H1 (cell line): ENCODE results near the gene LTB. TPM values are rescaled to one million over a fixed set of nuclear protein-coding genes. Genes with fewer than 3 reads are reported as not detected.

ENCODE experiments used
- ASH2L ChIP-seq: fragments of 200-600, 300-600 bp; sonication (generic); IDR thresholded peaks from one replicate; pipeline ENCODE4 v1.7.1; 2017; ENCODE audit warnings: low read length
- BCL11A ChIP-seq, 2 experiments: IDR thresholded peaks; one replicate each; pipeline ENCODE4 v1.6.1; 2011; ENCODE audit warnings: low read depth in 2 of 2, low read length in 2 of 2, mild to moderate bottlenecking in 2 of 2
- CBX5 ChIP-seq: fragments of 300-800, 300-1000 bp; sonication (generic); IDR thresholded peaks from 2 replicates; pipeline ENCODE4 v1.7.1; 2016; ENCODE audit warnings: antibody characterized with exemption, low read length, low read depth
- CHD1 ChIP-seq: IDR thresholded peaks from 2 replicates; pipeline ENCODE4 v1.6.1; 2012; ENCODE audit warnings: low read depth, low read length, improper control_type of control experiment
- CTBP2 ChIP-seq: IDR thresholded peaks from 2 replicates; pipeline ENCODE4 v1.7.0; 2011; ENCODE audit warnings: borderline replicate concordance, mild to moderate bottlenecking, moderate library complexity, mixed read lengths, low read length; ENCODE audit not compliant: insufficient read depth, insufficient read length
- GABPA ChIP-seq: IDR thresholded peaks from 2 replicates; pipeline ENCODE4 v1.6.1; 2011; ENCODE audit warnings: mild to moderate bottlenecking, low read length, moderate library complexity, borderline replicate concordance; ENCODE audit not compliant: insufficient read depth
- HDAC6 ChIP-seq: IDR thresholded peaks from one replicate; pipeline ENCODE4 v1.7.1; 2012; ENCODE audit warnings: low read depth, mild to moderate bottlenecking, inconsistent platforms, low read length, moderate library complexity
- JUN ChIP-seq: IDR thresholded peaks from 2 replicates; pipeline ENCODE4 v1.6.1; 2011; ENCODE audit warnings: low read depth, mild to moderate bottlenecking, improper control_type of control experiment, low read length
- KDM4A ChIP-seq: IDR thresholded peaks from one replicate; pipeline ENCODE4 v1.7.1; 2012; ENCODE audit warnings: low read depth, mild to moderate bottlenecking, moderate library complexity, low read length, inconsistent platforms; ENCODE audit not compliant: severe bottlenecking
- KDM5A ChIP-seq: fragments of 200-600 bp; IDR thresholded peaks from 2 replicates; pipeline ENCODE4 v1.7.1; 2012; ENCODE audit warnings: mild to moderate bottlenecking, low read length, inconsistent platforms, mixed read lengths
- MAFK ChIP-seq: IDR thresholded peaks from 2 replicates; pipeline ENCODE4 v1.6.1; 2012; ENCODE audit warnings: low read depth, mild to moderate bottlenecking, improper control_type of control experiment, low read length
- POLR2AphosphoS5 ChIP-seq: IDR thresholded peaks from 2 replicates; pipeline ENCODE4 v1.6.1; 2011; ENCODE audit warnings: low read depth, low read length
- RAD21 ChIP-seq, 2 experiments: IDR thresholded peaks in 1 of 2; conservative IDR thresholded peaks in 1 of 2; 2 replicates each; pipeline ENCODE4 v1.6.1; 2011; ENCODE audit warnings: low read depth in 2 of 2, low read length in 2 of 2, improper control_type of control experiment in 1 of 2, inconsistent platforms in 1 of 2, mild to moderate bottlenecking in 1 of 2, moderate library complexity in 1 of 2
- SIRT6 ChIP-seq: IDR thresholded peaks from one replicate; pipeline ENCODE4 v1.7.1; 2012; ENCODE audit warnings: low read length, inconsistent platforms
- SP1 ChIP-seq: IDR thresholded peaks from 2 replicates; pipeline ENCODE4 v1.6.1; 2011; ENCODE audit warnings: low read depth, low read length
- TAF1 ChIP-seq: IDR thresholded peaks from 2 replicates; pipeline ENCODE4 v1.6.1; 2011; ENCODE audit warnings: mild to moderate bottlenecking, low read depth, low read length
- USF2 ChIP-seq: IDR thresholded peaks from 2 replicates; pipeline ENCODE4 v1.6.1; 2011; ENCODE audit warnings: low read length, improper control_type of control experiment
- YY1 ChIP-seq: IDR thresholded peaks from 2 replicates; pipeline ENCODE4 v1.6.1; 2011; ENCODE audit warnings: low read depth, mild to moderate bottlenecking, low read length
- polyA plus RNA-seq, 7 experiments: library from polyadenylated mRNA; depleted of rRNA in 3 of 7; stranded (reverse) in 5 of 7; unstranded in 2 of 7; fragments of >200 nt in 5 of 7; fragments of 200-250 nt in 2 of 7; gene quantifications; 1 replicate in 5 of 7; 2 replicates in 1 of 7; 4 replicates in 1 of 7; pipeline versions ENCODE4 v1.2.1 to v1.2.3, GENCODE V29; 2011 to 2013; ENCODE audit warnings: missing spikeins in 2 of 7, mixed read lengths in 2 of 7
- total RNA-seq: library from RNA; stranded (reverse); fragmentation: NEBNext Ultra II Directional; extraction: Animal tissue kit (Norgen Biotek cat#: 25700); gene quantifications from 2 replicates; pipeline ENCODE4 v1.2.1, GENCODE V29; 2021
- TF ChIP-seq, protein P1 (sequence below): IDR thresholded peaks from 2 replicates; pipeline ENCODE4 v1.6.1; 2012; ENCODE audit warnings: low read length, inconsistent platforms

Gene LTB
- total and polyA plus RNA-seq, 2 of the 8 experiments (the other 6 are each of a cell fraction or from before 2014, with no cell fraction given): 0.43 to 0.47 TPM

GRCh38 chr6:31546958-31547726 is 35.1 kb downstream of the LTB start, which contains the start of gene NFKBIL1 (continued):
- no peak for TF ChIP-seq CBX5
- no peak for TF ChIP-seq SIRT6
- peak; percentile 70 for TF ChIP-seq YY1
- TF ChIP-seq CTBP2: peak; percentile 2
- peak; percentile 54 for TF ChIP-seq POLR2AphosphoS5
- TF ChIP-seq RAD21 (IDR thresholded peaks at IDR 0.05 in 1 of 2, conservative IDR thresholded peaks at IDR 0.05 in 1 of 2; ENCODE audit: low read depth in 2 of 2, low read length in 2 of 2): peak in 1 of 2 experiments; percentile 7; a peak in 1 of 4 replicates
- no peak for TF ChIP-seq HDAC6
- no peak for TF ChIP-seq USF2
- TF ChIP-seq KDM4A: no peak
- no peak for TF ChIP-seq JUN
- TF ChIP-seq SP1: peak; percentile 87
- TF ChIP-seq, protein P1, sequence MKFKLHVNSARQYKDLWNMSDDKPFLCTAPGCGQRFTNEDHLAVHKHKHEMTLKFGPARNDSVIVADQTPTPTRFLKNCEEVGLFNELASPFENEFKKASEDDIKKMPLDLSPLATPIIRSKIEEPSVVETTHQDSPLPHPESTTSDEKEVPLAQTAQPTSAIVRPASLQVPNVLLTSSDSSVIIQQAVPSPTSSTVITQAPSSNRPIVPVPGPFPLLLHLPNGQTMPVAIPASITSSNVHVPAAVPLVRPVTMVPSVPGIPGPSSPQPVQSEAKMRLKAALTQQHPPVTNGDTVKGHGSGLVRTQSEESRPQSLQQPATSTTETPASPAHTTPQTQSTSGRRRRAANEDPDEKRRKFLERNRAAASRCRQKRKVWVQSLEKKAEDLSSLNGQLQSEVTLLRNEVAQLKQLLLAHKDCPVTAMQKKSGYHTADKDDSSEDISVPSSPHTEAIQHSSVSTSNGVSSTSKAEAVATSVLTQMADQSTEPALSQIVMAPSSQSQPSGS: 0 out of 2 replicates have a peak, but pooled peaks have one; percentile 17
- TF ChIP-seq KDM5A: peak; percentile 56; the same call in 1 of the 2 replicates
- TF ChIP-seq MAFK: no peak
- no peak for TF ChIP-seq BCL11A (IDR thresholded peaks at IDR 0.05; ENCODE audit: low read depth in 2 of 2, low read length in 2 of 2)
- TF ChIP-seq CHD1: peak; percentile 13; the same call in 1 of the 2 replicates
- peak; percentile 80 for TF ChIP-seq TAF1
- no peak for TF ChIP-seq ASH2L
- peak; percentile 98 for TF ChIP-seq GABPA
